Stimulated activated naive CD8-positive, alpha-beta T cell treated with anti-CD3 and anti-CD28 coated beads, Interleukin-15, Interleukin-2, amounts not matched to agents 100 U/mL and 50 U/mL, for 24 hours (primary cell): ENCODE measurements around the gene MRPL36.
"Not testable (repeated sequence)": the region's sequence is repeated elsewhere in the genome, so short reads cannot be mapped to it uniquely, and the experiment has no call there.

Source experiments
- ATAC-seq: fragments of 150-1000 bp; cut with Tn5 transposase; one replicate; pipeline ENCODE4 v1.10.0; 2021
- DNase-seq: peaks from one replicate; pipeline ENCODE4 v3.0.0; 2021

MRPL36 gene

DNA sequence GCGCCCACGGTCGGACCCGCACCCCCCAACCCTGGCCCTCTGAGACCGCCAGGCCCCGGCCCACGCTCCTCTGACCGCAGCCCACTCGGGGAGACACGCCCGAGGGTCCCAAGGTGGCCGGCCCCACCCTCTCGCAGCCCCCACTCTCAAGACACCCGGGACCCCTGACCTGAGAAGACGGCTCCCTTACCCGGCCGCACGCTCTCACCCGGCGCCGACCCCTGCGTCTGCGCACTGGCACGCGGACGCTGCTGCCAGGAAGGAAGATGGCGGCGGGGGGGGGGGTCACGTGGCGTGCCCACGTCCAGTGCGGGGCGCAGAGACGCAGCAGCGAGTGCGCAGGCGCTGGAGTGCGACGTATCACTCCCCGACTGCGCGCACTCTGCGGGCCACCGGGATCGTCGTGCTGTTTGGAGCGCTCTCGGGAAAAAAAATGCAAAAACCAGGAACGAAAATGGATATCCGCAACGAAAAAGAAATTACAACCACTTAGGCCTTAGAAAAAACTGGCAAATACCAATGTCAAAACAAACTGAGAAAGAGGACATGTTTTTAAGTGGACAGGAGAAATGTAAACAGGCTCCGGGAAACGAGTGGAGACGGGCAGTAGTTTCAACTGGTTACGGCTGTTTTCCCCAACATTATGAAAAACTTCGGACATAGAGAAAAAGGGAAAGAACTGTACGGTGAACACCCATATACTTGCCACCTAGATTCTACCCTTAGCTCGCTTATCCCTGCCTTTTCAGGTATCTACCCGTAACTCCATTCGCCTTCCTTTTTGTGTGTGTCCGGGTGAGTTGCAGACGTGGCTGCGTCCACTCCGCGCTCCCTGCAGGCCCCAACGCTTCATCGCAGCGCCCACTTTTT, at the start of gene MRPL36:
TSS of gene MRPL36 (minus strand) at position 236 of the 870 bp plus-strand sequence. CDS start 902 bp downstream, outside the sequence.
- peak; percentile 72 for ATAC-seq
- DNase-seq = peak; percentile 95

DNA sequence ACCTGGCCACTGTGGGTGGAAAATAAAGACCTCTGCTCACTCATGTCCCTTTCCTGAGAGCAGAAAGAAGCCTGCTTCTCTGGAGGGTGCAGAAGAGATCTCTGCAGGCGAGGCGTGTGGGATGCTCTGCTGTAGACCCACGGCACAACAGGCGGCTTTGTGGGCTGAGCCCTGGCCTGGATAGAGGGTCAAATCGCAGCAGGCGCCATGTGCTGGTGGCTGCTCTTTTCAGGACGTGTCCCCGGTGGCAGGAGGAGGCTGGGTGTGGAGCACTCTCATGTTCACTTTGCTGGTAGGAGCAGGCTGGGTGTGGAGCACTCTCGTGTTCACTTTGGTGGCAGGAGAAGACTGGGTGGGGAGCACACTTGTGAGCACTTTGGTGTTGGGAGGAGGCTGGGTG, 48.0 kb upstream of the MRPL36 start:
- no peak for ATAC-seq
- DNase-seq = no peak

DNA sequence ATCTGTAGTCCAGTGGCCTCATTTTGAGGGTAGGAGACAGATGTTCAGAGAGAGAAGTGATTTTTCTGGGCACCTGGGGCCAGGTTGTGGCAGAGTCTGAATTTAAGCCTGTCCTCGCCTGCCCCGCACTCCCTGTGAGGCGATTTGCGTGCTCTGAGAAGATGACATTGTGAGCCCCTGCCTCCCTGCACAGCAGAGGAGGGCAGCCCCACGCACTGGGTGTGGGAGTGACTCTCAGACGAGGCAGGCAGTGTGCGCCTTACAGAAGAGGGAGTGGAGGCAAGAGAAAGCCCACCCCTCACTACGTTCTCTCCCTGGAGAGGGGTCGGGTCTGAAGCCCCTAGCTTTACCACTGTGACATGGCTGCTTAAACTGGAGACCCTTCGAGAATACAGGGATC, 47.4 kb upstream of the MRPL36 start:
- ATAC-seq = no peak

DNA sequence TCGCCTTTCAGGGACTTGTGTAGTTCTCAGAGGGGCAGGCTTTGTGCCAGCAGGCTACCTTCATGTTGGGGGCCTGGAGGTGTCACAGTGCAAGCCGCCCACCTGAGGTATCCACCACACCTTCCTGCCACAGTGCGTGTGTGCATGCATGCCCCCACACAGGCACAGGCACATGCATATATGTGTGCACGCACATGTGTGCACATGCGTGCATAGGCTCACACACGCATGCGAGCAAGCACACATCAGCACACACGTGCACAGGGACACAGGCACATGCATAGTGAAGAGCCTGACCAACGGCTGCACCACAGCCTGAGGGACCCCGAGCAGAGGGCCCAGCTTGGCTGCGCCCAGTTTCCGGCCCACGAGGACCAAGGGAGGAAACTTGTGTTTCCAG, 46.9 kb upstream of the MRPL36 start:
- ATAC-seq (no peak), DNase-seq (no peak)

More for the DNA sequence above, 47.4 kb upstream of the MRPL36 start:
- DNase-seq = no peak

DNA sequence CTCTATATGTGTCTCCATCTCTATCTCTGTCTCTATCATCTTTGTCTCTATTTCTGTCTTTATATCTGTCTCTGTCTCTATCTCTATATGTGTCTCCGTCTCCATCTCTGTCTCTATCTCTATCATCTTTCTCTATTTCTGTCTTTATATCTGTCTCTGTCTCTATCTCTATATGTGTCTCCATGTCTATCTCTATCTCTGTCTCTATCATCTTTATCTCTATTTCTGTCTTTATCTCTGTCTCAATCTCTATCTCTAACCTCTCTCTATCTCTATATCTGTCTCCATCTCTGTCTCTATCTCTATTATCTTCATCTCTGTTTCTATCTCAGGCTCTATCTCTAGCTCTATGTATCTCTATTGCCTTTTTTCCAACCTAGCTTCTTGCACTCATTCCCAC, 46.1 kb upstream of the MRPL36 start:
- DNase-seq (no peak), ATAC-seq (no peak)

- ATAC-seq = no peak
- DNase-seq = no peak
Measured at GRCh38 chr5:1844708-1845436, 45.2 kb upstream of the MRPL36 start.

DNA sequence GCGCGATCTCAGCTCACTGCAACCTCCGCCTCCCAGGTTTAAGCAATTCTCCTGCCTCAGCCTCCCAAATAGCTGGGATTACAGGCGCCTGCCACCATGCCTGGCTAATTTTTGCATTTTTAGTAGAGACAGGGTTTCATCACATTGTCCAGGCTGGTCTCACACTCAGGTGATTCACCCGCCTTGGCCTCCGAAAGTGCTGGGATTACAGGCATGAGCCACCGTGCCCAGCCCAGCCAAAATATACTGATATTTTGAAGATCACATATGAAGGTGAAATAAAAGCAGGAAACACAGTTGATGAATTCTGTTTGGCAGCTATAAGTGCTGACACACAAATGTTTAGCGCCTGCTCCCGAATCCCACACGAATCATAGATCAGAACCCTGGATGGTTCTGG, 44.1 kb upstream of the MRPL36 start:
- DNase-seq = not testable (repeated sequence)

GRCh38 chr5:1842004-1842819, 42.6 kb upstream of the MRPL36 start:
- DNase-seq = no peak
- ATAC-seq = no peak

More for the DNA sequence above, 44.1 kb upstream of the MRPL36 start:
- ATAC-seq = not testable (repeated sequence)

GRCh38 chr5:1840741-1841521, 41.3 kb upstream of the MRPL36 start:
- no peak for ATAC-seq
- DNase-seq = no peak

- DNase-seq = no peak
- ATAC-seq = no peak
Measured at GRCh38 chr5:1840071-1840547, 40.5 kb upstream of the MRPL36 start.

GRCh38 chr5:1838013-1838412, 38.4 kb upstream of the MRPL36 start:
- ATAC-seq = no peak
- DNase-seq = no peak

DNA sequence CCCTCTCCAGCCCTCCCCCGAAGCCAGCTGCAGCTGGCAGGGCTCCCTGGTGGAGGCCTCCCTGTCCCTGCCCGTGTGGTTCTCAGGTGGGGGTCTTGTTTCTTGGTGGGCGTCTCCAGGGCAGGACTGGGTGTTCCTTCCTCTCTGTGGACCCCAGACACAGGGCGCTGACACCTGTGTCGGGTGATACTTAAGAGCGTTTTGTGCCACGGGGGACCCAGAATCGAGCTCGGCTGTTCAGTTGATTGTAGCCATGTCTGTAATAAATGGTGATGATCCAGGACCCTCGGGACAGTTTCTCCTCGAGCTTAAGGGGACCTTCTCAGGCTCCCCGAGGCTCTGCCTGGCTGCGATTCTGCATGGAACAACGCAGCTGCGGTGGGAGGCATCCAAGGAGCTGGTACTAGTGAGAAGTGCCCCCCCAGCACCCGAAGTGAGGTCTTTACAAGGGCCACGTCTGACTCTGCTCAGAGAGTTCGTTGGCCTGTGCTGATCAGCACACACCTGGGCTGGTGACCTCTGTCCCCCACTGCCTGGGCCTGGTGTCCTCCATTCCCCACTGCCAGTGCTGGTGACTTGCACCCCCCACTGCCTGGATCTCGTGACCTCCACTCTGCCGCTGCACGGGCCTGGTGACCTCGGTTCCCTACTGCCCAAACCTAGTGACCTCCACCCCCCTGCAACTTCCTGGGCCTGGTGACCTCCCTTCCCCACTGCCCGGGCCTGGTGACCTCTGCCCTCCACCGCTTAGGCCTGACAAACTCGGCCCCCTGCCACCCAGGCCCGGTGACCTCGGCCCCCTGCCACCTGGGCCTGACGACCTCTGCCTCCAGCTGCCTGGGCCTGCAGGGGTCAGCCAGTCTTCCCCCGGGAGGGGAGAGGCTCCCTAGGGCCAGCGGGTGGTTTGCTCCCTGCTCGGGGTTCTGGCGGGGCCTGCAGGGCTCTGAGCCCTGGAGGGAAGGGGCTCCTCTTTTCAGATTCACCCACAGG, 37.5 kb upstream of the MRPL36 start:
- ATAC-seq = no peak
- no peak for DNase-seq

GRCh38 chr5:1836176-1836890, 36.7 kb upstream of the MRPL36 start:
- DNase-seq = no peak
- ATAC-seq = no peak

DNA sequence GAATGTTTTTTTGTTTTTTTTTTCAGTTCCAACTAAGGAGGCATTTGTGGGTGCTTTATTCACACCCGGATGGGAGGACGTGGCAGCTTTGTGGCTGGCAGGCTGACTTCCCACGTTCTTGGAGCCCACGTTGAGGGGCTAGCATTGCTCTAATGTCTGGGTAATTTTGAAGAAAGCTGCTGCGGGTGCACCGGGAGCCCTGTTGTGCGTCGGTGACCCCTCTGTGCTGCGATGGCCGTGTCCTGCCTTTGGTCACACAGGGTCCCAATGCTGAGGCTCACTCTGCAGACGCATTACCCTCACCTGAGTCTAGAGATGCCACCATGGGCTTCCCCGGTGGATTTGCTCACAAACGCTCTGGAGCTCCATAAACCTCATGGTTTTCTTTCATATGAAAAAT, 35.8 kb upstream of the MRPL36 start:
- no peak for DNase-seq
- no peak for ATAC-seq

GRCh38 chr5:1834721-1835429, 35.2 kb upstream of the MRPL36 start:
- DNase-seq = no peak
- no peak for ATAC-seq

DNA sequence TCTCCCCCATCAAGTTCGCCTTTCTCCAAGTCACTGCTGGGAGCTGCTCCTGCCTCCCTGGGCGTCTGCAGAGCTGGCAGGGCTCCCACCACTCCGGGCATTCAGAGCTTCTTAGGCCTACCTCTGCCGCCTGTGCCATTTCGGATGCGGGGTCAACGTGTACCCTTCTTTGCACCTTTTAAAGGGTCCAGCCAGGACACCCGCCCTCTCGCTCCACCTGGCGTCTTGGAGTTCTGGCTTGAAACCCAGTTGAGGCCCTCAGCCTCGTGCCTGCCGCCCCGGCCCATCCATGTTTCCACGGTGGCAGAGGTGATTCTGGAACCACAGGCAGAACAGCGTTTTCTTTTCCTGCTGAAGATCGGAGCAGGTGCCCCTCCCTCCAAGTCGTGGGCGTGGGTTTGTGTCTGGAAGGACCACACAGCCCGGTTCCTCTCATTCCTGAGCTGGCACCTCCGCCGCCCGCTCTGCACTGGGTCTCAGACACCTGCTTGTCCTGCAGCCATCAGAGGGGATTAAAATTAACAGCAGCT, 34.5 kb upstream of the MRPL36 start:
- DNase-seq (no peak), ATAC-seq (no peak)

GRCh38 chr5:1833264-1834021, 33.8 kb upstream of the MRPL36 start:
- no peak for DNase-seq
- no peak for ATAC-seq
